HG03342 (cell line): ENCODE measurements around the gene CRELD2.
A peak's percentile ranks its signal among the peaks of the same experiment; 100 is the strongest.

ENCODE experiments used
- ATAC-seq: cut with Tn5 transposase; IDR thresholded peaks from one replicate; pipeline ENCODE4 v1.9.1; 2021; ENCODE audit warnings: mild to moderate bottlenecking, moderate library complexity; ENCODE audit not compliant: unreplicated experiment

CRELD2 gene

GRCh38 chr22:49910229-49911155 lies 7.9 kb upstream of the CRELD2 start:
- no peak for ATAC-seq

DNA sequence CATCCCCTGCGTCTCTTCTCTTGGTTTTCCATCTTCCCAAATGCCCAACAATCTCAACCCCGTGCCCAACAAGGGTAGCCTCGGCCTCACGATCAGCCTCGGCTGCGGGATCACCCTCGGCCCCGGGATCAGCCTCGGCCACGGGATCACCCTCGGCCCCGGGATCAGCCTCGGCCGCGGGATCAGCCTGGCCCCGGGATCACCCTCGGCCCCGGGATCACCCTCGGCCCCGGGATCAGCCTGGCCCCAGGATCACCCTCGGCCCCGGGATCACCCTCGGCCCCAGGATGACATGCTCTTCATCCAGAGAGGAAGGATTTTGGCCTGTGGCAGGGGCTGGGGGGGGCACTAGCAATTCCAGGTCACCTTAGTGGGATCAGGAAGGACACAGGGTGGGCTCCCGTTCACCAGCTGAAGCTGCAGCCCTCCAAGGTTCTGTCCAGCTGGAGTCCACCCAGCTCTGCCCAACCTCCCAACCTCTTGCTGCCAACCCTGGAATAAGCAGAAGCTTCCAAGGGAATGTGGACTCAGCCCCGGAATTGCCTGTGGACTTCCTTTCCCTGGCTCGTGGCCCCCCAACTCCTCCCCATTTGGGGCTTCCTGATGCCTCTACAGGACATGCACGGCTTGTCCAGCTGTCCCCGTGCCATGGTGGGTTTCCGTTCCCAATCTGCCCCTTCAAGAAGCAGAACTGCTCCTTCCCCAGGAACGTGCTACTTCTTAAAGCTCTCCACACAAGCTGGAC lies 6.4 kb upstream of the CRELD2 start:
- ATAC-seq = no peak

DNA sequence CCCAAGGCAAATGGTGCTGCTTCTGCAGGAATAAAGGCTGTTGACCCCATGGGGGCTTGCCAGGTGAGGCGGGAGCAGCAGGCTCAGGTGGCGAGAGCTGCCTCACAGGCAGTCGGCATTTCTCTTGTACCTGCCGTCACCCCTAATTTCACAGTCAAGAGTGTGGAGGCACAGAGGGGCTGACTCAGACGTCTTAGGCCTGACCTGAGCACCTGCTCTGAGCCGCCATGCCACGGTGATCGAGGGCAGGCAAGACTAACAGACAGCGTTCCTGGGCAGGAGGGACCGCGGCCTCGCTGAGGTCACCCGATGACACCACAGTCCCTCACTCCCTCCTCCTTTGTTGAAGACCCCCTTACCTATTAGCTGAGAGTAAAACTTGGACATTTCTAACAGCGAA lies 5.4 kb upstream of the CRELD2 start:
- no peak for ATAC-seq

DNA sequence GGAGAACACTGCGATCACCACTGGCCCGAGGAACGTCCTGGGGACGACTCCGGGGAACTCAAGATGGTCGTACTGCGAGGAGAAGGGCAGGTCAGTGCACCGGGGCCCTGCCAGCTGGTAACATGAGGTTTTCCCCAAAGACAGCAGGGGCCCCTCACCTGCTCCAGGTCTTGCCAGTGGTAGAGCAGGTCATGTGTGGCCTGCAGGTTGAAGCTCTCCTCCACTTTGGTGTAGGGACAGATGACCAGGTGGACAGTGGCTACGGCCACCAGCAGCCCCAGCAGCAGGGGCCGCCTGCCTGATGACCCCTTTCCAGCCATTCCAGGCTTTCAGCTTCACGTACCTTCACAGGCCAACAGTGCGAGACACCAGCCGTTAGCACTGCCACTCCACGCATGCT lies 5.0 kb upstream of the CRELD2 start:
- ATAC-seq = no peak

DNA sequence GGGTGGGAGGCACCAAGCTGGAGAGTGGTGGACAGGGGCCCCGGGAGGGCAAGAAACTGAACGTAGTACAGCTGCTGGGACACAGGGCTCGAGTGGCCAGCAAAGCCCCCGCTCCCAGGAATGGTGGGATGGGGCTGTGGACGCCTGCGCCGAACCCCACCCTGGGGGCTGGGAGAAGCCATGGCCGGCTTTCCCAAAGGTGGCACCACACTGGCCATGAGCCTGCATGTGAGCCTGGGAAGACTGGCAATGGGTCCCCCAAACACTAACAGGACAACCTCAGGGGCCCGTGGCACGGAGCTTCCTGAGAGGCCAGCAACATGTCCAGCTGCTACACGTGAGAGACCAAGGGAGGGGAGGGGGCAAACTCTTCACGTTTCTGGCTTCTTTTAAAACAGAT lies 4.2 kb upstream of the CRELD2 start:
- no peak for ATAC-seq

- no peak for ATAC-seq
Observed at GRCh38 chr22:49915610-49916009, 2.8 kb upstream of the CRELD2 start.

DNA sequence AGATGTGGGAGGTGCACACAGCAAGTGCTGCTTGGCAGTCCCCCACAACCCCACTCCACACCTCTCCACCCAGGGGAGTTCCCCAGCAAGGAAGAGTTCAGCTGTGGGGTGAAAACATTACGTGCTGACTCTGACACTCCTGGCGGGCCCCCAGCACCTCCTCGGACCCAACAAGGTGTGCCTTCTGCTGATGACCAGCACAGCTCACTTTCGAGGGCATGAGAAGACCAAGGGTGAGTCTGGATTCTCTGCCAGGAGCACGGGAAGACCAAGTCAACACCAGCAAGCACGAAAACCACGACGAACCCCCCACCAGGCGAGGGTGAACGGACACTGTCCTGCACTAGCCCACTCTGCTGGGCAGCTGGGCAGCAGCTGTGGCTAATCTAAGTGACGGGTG lies 1.6 kb upstream of the CRELD2 start:
- ATAC-seq = no peak

- ATAC-seq = no peak
Observed at GRCh38 chr22:49918911-49919881, 762 bp downstream of the CRELD2 start.

GRCh38 chr22:49920859-49921258 lies 2.4 kb downstream of the CRELD2 start:
- no peak for ATAC-seq

GRCh38 chr22:49921508-49922278 lies 3.3 kb downstream of the CRELD2 start:
- no peak for ATAC-seq

- ATAC-seq = no peak
Observed at GRCh38 chr22:49922484-49922883, 4.0 kb downstream of the CRELD2 start.

GRCh38 chr22:49922926-49923325 lies 4.5 kb downstream of the CRELD2 start:
- no peak for ATAC-seq

DNA sequence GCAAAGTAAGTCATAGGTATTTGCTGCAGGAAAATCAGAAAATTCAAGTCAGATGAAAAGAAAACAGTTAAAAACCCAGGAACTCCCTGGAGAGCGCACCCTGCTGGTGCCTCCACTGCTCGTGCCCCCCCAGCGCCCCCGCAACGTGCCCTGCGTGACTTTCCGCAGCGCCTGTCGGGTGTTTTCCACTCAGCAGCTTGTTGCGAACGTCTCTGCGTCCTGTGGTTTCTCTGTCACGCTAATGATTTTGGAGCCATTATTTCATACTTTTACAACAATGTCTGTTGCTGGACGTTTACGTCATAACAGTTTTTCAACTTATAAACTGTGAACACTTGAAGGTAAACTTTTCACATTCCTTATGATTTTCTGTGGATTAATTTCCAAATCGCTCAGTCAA lies 5.0 kb downstream of the CRELD2 start:
- no peak for ATAC-seq

DNA sequence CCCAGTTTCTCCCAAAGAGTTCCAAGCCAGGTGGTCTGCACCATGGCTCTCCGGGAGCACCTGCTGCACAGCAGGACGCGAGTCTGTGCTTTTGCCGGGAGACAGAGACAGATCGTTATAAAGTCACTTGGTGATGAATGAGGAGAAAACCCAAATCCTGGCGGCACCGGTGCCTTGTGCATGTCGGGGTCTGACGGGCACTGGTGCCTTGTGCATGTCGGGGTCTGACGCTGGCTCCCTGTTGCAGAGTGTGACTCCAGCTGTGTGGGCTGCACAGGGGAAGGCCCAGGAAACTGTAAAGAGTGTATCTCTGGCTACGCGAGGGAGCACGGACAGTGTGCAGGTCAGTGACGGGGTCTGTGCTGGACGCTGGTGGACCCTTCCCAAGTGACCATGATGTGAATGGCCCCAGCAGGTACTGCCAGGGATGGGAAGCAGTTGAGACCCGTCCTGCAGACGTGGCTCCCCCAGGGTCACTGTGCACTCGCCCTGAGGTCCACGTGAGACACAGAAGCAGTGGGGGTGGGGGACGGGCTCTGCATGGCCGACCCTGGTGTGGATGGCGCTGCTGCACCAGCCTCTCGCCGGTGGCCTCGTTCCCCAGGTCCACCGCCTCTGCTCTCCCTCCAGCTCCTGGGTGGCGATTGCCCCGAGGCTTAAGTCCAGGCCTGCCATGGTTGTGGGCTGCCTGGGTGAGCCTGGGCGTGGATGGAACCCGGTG lies 5.8 kb downstream of the CRELD2 start:
- no peak for ATAC-seq

DNA sequence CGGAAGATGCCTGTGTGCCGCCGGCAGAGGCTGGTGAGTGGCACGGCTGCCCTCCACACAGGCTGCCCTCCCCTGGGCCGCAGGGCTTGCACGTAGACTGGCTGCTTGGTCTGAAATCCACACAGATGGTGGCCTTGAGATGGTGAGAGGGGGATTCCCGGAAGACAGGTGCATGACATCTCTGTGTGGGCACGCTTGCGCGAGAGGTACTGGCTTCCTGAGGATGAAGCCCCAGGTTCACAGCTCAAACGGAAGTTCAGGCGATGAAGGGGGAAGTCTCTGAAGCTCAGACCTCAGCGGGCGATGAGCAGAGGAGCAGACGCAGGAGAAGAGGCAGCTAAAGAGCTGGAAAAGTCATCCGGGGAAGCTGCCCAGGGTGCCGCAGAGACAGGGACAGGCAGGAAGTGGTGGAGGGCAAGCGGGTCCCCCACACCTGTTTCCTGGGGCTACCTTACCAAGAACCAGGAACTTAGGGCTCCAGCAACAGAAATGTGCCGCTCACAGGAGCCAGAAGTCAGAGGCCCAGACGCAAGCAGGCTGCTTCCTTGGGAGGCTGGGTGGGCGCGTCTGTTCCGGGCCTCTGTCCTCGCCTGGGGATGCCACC lies 7.2 kb downstream of the CRELD2 start:
- peak; percentile 35 for ATAC-seq

GRCh38 chr22:49926916-49927315 lies 8.5 kb downstream of the CRELD2 start:
- ATAC-seq = no peak

DNA sequence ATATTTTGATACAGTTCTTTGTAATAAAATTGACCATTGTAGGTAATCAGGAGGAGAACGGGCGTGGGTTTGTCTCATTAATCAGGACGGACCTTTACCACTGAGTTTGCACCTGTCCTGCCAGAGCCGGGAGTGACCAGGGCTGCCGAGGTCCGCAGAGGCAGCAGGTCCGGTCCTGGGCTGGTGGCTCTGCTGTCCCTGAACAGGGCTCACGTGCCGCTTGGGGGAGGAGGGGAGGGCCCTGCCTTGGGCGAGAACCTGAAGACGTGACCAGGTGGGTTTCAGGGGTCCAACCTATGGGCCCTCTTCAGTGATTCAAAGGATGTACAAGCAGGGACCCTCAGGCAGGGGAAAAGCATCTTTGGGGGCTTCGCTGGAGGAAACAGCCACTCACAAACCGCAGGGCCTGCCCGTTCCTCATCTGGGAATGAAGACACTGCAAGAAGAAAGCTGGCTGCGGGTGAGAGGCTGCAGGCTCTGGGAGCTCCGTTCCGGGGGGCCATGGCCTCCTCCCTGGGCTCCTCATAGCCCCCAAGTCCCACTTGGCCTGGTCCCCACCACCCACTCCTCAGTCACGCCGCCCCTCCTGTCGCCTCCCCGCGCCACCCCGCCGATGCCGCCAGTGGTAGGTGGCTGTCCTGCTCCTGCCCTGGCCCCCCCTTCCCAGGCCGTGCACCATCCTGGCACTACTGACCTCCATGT lies 9.2 kb downstream of the CRELD2 start:
- ATAC-seq = no peak

- ATAC-seq = no peak
Observed at GRCh38 chr22:49928185-49928495, 9.7 kb downstream of the CRELD2 start.
